HEK293 (cell line): Measurements from ENCODE around the gene SNTG2.

ENCODE experiments used
- CTCF ChIP-seq: fragments of 450-650 bp; formaldehyde crosslinking; IDR thresholded peaks from 2 replicates; pipeline ENCODE4 v1.5.1; 2016; ENCODE audit warnings: missing biosample characterization, missing genetic modification characterization
- GFI1B ChIP-seq: fragments of 450-650 bp; formaldehyde crosslinking; IDR thresholded peaks from 2 replicates; pipeline ENCODE4 v1.5.1; 2016; ENCODE audit warnings: missing biosample characterization, missing genetic modification characterization
- GLIS2 ChIP-seq: fragments of 450-650 bp; formaldehyde crosslinking; IDR thresholded peaks from 2 replicates; pipeline ENCODE4 v1.5.1; 2016; ENCODE audit warnings: missing biosample characterization, missing genetic modification characterization
- OSR2 ChIP-seq: fragments of 450-650 bp; formaldehyde crosslinking; IDR thresholded peaks from 2 replicates; pipeline ENCODE4 v1.5.1; 2016; ENCODE audit warnings: missing biosample characterization, missing genetic modification characterization
- TCF7L2 ChIP-seq: IDR thresholded peaks from 2 replicates; pipeline ENCODE4 v1.6.1; 2011; ENCODE audit warnings: low read depth, mild to moderate bottlenecking, inconsistent platforms, low read length, moderate library complexity, borderline replicate concordance
- TSHZ1 ChIP-seq: fragments of 450-650 bp; formaldehyde crosslinking; IDR thresholded peaks from 2 replicates; pipeline ENCODE4 v1.5.1; 2016; ENCODE audit warnings: missing biosample characterization, missing genetic modification characterization, borderline replicate concordance
- YY1 ChIP-seq: fragments of 450-650 bp; formaldehyde crosslinking; IDR thresholded peaks from 2 replicates; pipeline ENCODE4 v1.5.1; 2018; ENCODE audit warnings: missing biosample characterization, missing genetic modification characterization
- ZFP37 ChIP-seq: fragments of 450-650 bp; formaldehyde crosslinking; IDR thresholded peaks from 2 replicates; pipeline ENCODE4 v1.5.1; 2016; ENCODE audit warnings: missing biosample characterization, missing genetic modification characterization
- ZNF184 ChIP-seq: fragments of 450-650 bp; IDR thresholded peaks from 2 replicates; pipeline ENCODE4 v1.5.1; 2018; ENCODE audit warnings: missing biosample characterization, mild to moderate bottlenecking, missing genetic modification characterization
- ZNF677 ChIP-seq: fragments of 450-650 bp; IDR thresholded peaks from 2 replicates; pipeline ENCODE4 v1.5.0; 2018; ENCODE audit warnings: missing biosample characterization, mild to moderate bottlenecking, missing genetic modification characterization, moderate library complexity
- ZNF830 ChIP-seq: fragments of 450-650 bp; IDR thresholded peaks from 2 replicates; pipeline ENCODE4 v1.5.0; 2018; ENCODE audit warnings: missing biosample characterization, missing genetic modification characterization, low read depth, mild to moderate bottlenecking, moderate library complexity
- ZSCAN16 ChIP-seq: fragments of 450-650 bp; formaldehyde crosslinking; IDR thresholded peaks from 2 replicates; pipeline ENCODE4 v1.5.1; 2016; ENCODE audit warnings: missing biosample characterization, missing genetic modification characterization

- no peak for TF ChIP-seq ZFP37 (tag by site-specific recombination)
- no peak for TF ChIP-seq CTCF (tag by site-specific recombination)
- TF ChIP-seq ZNF830 (tag by site-specific recombination): no peak
- no peak for TF ChIP-seq ZNF677
- TF ChIP-seq GFI1B (tag by site-specific recombination): no peak
- TF ChIP-seq TSHZ1 (tag by site-specific recombination): no peak
- TF ChIP-seq YY1 (tag by site-specific recombination): no peak
- TF ChIP-seq GLIS2 (tag by site-specific recombination): no peak
- TF ChIP-seq ZSCAN16 (tag by site-specific recombination): no peak
- no peak for TF ChIP-seq OSR2 (tag by site-specific recombination)
- TF ChIP-seq ZNF184 (tag by site-specific recombination): no peak
- no peak for TF ChIP-seq TCF7L2
Observed at GRCh38 chr2:916935-917334, 33.7 kb upstream of the SNTG2 start.
